Raji (cell line): ENCODE measurements around the gene IQGAP2.

Experiments
- POLR2A ChIP-seq: IDR thresholded peaks from 2 replicates; pipeline ENCODE4 v1.6.1; 2011; ENCODE audit warnings: low read depth, low read length, control low read depth; ENCODE audit not compliant: insufficient read depth

IQGAP2 gene

DNA sequence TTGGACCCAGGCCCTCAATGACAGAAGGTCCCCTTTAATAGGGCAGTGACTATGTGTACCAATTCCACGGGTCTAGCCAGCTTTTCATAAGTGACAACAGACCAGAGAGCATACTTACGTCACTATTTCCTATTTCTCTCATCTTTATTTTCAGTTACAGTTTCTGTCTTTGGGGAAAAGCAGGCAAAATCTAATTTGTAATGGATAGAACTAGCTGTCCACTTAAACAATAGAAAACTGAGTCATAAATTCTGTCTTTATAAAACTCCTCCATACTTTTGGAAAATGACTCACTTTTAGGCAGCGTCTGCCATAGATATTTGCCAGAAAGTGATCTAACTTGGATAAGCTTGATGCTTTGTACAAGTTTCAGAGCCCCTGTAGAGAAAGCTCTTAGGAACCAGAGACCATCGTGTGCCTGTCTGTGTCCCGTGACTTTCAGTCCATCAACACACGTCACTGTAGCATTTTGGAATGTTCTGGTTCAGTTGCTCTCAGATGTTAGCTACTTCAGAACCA lies 118.2 kb downstream of the IQGAP2 start:
- no peak for TF ChIP-seq POLR2A

DNA sequence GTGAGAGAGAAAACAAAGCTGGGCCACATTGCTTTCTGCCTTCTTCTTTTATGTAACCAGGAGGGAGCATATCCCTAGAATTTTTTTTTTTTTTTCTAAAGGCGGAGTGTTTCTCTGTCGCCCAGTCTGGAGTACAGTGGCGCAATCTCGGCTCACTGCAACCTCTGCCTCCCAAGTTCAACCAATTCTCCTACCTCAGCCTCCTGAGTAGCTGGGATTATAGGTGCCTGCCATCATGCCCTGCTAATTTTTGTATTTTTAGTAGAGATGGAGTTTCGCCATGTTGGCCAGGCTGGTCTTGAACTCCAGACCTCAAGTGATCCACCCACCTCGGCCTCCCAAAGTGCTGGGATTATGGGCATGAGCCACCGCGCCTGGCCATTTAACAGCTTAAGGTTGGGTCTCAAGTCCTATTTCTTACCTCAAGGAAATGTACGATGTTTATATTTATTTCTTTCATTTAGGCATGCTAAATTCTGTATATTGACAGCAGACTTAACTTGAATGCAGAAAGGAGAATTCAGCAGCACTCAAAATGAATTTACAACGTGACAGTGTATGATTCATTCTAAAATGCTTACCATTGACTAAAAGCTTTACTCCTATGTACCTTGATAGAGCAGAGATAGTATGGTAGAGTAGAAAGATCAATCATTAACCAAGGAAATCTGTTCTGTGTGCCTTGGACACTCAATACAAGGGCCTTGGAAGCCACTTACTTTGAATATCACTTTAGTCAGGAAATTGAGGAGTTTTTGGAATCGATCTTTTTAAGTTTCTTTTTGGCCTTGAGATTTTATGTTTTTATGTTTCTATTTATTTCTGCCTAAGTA lies 119.2 kb downstream of the IQGAP2 start:
- no peak for TF ChIP-seq POLR2A

- no peak for TF ChIP-seq POLR2A
These were observed 121.2 kb downstream of the IQGAP2 start for GRCh38 chr5:76524101-76524835.

DNA sequence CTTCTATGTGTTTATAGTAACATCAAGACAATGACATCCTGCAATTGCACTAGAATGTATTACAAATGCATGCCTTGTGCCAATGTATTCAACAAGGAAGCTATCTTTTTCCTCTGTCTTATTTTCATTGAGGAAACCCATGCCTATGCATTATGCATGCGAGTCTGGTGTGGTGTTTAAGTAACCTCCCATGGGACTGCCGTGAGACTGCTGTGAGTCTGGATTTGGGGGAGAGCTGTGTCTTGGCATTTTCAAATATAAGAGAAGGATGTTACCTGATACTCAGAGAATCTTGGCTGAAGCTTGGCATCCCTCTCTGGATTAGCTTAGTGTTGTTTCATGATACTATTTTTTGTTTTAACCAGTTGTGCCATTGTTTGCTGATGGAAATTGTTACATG lies 121.8 kb downstream of the IQGAP2 start:
- TF ChIP-seq POLR2A: no peak

DNA sequence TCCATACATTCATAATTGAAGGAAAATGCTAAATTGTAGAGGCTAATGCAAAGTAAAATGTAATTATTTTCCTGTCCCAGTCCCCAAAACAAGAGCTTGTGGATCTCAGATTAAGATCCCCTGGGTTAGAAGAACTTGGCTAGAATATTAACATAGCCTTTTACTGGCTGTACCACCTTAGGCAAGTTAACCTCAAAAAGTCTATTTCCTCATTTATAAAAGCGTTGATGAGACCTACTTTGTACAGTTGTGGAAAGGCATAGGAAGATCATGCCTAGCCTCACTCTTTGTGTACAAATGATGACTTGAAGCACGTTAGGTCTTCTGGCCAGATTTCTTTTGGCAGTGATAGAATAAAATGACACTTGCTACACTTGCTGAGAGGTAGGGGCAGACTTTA lies 122.9 kb downstream of the IQGAP2 start:
- TF ChIP-seq POLR2A: no peak

- no peak for TF ChIP-seq POLR2A
These were observed 124.0 kb downstream of the IQGAP2 start for GRCh38 chr5:76526950-76527583.

DNA sequence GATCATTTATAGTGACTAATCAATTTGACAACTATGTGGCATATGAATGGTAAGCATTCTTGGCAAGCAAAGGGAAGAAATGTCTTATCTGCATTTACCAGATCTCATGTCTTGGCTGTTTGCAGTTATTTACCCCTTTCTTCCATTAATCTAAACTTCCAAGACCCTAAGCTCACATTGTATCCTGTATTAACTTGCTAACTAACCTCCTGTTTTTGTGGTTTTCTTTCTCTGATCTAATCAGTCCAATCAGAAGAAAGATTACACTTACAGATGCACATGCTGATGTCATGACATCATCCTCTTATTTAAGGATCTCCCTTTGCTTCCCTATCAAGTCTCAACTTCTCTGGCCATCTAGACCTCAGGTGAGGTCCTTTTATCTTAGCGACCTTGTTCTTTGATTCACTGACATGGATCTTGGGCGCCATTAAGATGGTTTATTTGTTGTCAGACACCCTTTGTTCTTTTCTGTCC lies 124.6 kb downstream of the IQGAP2 start:
- TF ChIP-seq POLR2A: no peak

- no peak for TF ChIP-seq POLR2A
These were observed 125.7 kb downstream of the IQGAP2 start for GRCh38 chr5:76528547-76529331.

- TF ChIP-seq POLR2A: no peak
These were observed 126.6 kb downstream of the IQGAP2 start for GRCh38 chr5:76529464-76530344.

- TF ChIP-seq POLR2A: no peak
These were observed 129.0 kb downstream of the IQGAP2 start for GRCh38 chr5:76532052-76532451.

DNA sequence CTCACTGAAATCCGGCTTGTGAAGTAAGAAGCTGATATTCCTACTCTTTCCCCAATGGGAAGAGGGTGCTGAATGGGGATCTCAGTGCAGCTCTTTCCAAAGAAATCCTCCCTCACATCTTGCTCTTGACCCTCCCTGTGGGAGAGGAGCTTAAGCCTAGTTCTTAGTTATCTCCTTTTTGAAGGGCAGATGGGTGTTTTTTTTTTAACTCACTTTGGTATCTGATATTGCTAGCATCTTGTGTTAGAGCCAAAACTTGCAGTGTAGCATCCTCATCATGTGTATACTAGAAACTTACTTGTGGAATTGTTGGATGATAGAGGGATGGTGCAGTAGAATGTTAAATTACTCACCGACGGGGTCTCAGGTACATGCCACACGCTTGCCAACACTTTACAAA lies 129.9 kb downstream of the IQGAP2 start:
- TF ChIP-seq POLR2A: no peak

DNA sequence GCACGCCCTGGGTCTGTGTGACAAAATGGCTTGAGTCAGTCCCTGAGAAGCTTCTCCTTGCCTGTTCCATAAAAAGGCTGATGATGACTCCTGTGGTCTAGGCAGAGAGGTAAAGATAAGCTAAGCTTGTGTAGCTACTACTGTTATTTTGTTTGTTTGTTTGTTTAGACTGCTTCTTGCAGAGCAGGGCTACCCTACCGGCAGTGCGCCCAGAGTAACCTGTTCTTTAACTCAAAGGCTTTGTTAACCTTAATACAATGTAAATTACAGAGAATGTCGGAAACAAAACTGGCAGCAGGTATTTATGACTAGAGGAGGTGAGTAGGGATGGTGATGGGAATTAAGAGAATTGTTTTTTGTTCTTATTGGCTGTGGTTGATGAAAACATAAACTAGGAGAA lies 132.5 kb downstream of the IQGAP2 start:
- TF ChIP-seq POLR2A: no peak

DNA sequence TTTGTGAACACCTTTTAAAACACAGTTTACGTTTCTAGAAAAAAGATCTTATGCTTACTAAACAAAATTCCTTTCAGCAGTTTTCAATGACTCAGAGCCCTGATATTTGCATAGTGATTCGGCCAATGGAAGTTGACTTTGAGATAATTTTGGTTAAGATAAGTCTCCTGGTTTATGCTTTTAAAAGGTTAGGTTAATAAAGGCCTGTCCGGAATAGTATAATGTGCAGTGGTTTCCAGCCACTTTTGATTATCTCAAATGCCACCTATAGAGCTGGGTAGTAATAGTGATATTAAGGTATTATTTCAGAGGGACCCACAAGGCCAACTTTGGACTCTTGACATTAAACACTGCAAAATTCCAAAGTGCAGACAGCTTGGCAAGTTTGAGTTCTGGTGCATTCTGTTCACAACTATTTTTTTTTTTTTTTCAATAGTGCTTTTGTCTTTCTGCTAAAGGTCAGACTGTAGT lies 134.0 kb downstream of the IQGAP2 start:
- no peak for TF ChIP-seq POLR2A

- TF ChIP-seq POLR2A: no peak
These were observed 139.2 kb downstream of the IQGAP2 start for GRCh38 chr5:76542241-76542640.
